HEK293 (cell line): ENCODE measurements around the gene EFEMP1.
A peak's percentile ranks its signal among the peaks of the same experiment; 100 is the strongest.

Experiments
- CTCF ChIA-PET: fragments of 350-600 bp; formaldehyde crosslinking; extraction: SDS; loops from one replicate; lab custom pipeline; 2021; ENCODE audit warnings: antibody characterized with exemption; lab: Yijun Ruan, JAX
- POLR2A ChIA-PET: fragments of 300-600 bp; formaldehyde crosslinking; extraction: SDS; loops from one replicate; lab custom pipeline; 2020; ENCODE audit warnings: antibody characterized with exemption, inconsistent platforms; lab: Yijun Ruan, JAX
- H3K27ac ChIP-seq: fragments of 200-500 bp; sonication (Bioruptor generic); 2 replicates; pipeline ENCODE4 v1.5.1; 2014; ENCODE audit warnings: low read depth, low read length, control low read depth, inconsistent platforms; ENCODE audit errors: extremely low read depth
- H3K36me3 ChIP-seq, 2 experiments: fragments of 200-500 bp in 1 of 2; sonication (Bioruptor generic) in 1 of 2; 1 replicate in 1 of 2; 2 replicates in 1 of 2; pipeline ENCODE4 v1.5.1; 2014 to 2017; ENCODE audit warnings: inconsistent platforms in 2 of 2, low read length in 2 of 2; ENCODE audit not compliant: control insufficient read depth in 2 of 2, insufficient read depth in 1 of 2
- H3K4me1 ChIP-seq: fragments of 200-500 bp; sonication (Bioruptor generic); 2 replicates; pipeline ENCODE4 v1.5.1; 2014; ENCODE audit warnings: mild to moderate bottlenecking, low read length, inconsistent platforms; ENCODE audit not compliant: control insufficient read depth, insufficient read depth
- H3K4me3 ChIP-seq: 2 replicates; pipeline ENCODE4 v1.5.1; 2011; ENCODE audit warnings: low read depth, mild to moderate bottlenecking, control low read depth, low read length, moderate library complexity
- H3K9me3 ChIP-seq: fragments of 200-500 bp; sonication (Bioruptor generic); 2 replicates; pipeline ENCODE4 v1.5.1; 2014; ENCODE audit warnings: low read depth, low read length, inconsistent platforms; ENCODE audit not compliant: control insufficient read depth, insufficient read depth
- ATF2 ChIP-seq: fragments of 450-650 bp; formaldehyde crosslinking; IDR thresholded peaks from 2 replicates; pipeline ENCODE4 v1.5.1; 2016; ENCODE audit warnings: missing biosample characterization, missing genetic modification characterization, low read depth
- BCL11B ChIP-seq: fragments of 450-650 bp; formaldehyde crosslinking; IDR thresholded peaks from 2 replicates; pipeline ENCODE4 v1.5.1; 2016; ENCODE audit warnings: low read depth, missing biosample characterization, missing genetic modification characterization
- FEZF1 ChIP-seq: fragments of 450-650 bp; formaldehyde crosslinking; IDR thresholded peaks from 2 replicates; pipeline ENCODE4 v1.5.1; 2016; ENCODE audit warnings: missing biosample characterization, missing genetic modification characterization
- HOXC10 ChIP-seq: sonication (generic); formaldehyde crosslinking; IDR thresholded peaks from 2 replicates; pipeline ENCODE4 v1.8.1; 2023; ENCODE audit warnings: mild to moderate bottlenecking, missing genetic modification reagents
- KLF7 ChIP-seq: fragments of 450-650 bp; formaldehyde crosslinking; IDR thresholded peaks from 2 replicates; pipeline ENCODE4 v1.5.1; 2016; ENCODE audit warnings: missing biosample characterization, missing genetic modification characterization, borderline replicate concordance
- KLF8 ChIP-seq: fragments of 450-650 bp; formaldehyde crosslinking; IDR thresholded peaks from 2 replicates; pipeline ENCODE4 v1.5.1; 2016; ENCODE audit warnings: missing biosample characterization, missing genetic modification characterization
- SP3 ChIP-seq: fragments of 450-650 bp; formaldehyde crosslinking; IDR thresholded peaks from 2 replicates; pipeline ENCODE4 v1.5.1; 2016; ENCODE audit warnings: missing biosample characterization, missing genetic modification characterization
- YY1 ChIP-seq: fragments of 450-650 bp; formaldehyde crosslinking; IDR thresholded peaks from 2 replicates; pipeline ENCODE4 v1.5.1; 2018; ENCODE audit warnings: missing biosample characterization, missing genetic modification characterization
- ZBTB17 ChIP-seq: fragments of 450-650 bp; formaldehyde crosslinking; IDR thresholded peaks from 2 replicates; pipeline ENCODE4 v1.5.1; 2016; ENCODE audit warnings: missing biosample characterization, missing genetic modification characterization
- ZBTB20 ChIP-seq: fragments of 450-650 bp; formaldehyde crosslinking; IDR thresholded peaks from 2 replicates; pipeline ENCODE4 v1.5.1; 2016; ENCODE audit warnings: missing biosample characterization, missing genetic modification characterization
- ZBTB49 ChIP-seq: fragments of 450-650 bp; formaldehyde crosslinking; IDR thresholded peaks from 2 replicates; pipeline ENCODE4 v1.5.1; 2016; ENCODE audit warnings: missing biosample characterization, missing genetic modification characterization, low read depth
- ZBTB8A ChIP-seq: fragments of 450-650 bp; formaldehyde crosslinking; IDR thresholded peaks from 2 replicates; pipeline ENCODE4 v1.5.1; 2016; ENCODE audit warnings: missing biosample characterization, missing genetic modification characterization
- ZFP3 ChIP-seq: fragments of 450-650 bp; formaldehyde crosslinking; IDR thresholded peaks from 2 replicates; pipeline ENCODE4 v1.5.1; 2016; ENCODE audit warnings: low read depth, missing biosample characterization, missing genetic modification characterization
- ZNF112 ChIP-seq: fragments of 450-650 bp; formaldehyde crosslinking; IDR thresholded peaks from 2 replicates; pipeline ENCODE4 v1.5.0; 2017; ENCODE audit warnings: missing biosample characterization, missing genetic modification characterization
- ZNF121 ChIP-seq: fragments of 450-650 bp; formaldehyde crosslinking; IDR thresholded peaks from 2 replicates; pipeline ENCODE4 v1.5.1; 2016; ENCODE audit warnings: missing biosample characterization, missing genetic modification characterization
- ZNF146 ChIP-seq: fragments of 450-650 bp; formaldehyde crosslinking; IDR thresholded peaks from 2 replicates; pipeline ENCODE4 v1.5.1; 2016; ENCODE audit warnings: missing biosample characterization, missing genetic modification characterization
- ZNF155 ChIP-seq: fragments of 450-650 bp; formaldehyde crosslinking; IDR thresholded peaks from 2 replicates; pipeline ENCODE4 v1.5.1; 2016; ENCODE audit warnings: missing biosample characterization, missing genetic modification characterization
- ZNF211 ChIP-seq: fragments of 450-650 bp; formaldehyde crosslinking; IDR thresholded peaks from 2 replicates; pipeline ENCODE4 v1.5.1; 2016; ENCODE audit warnings: low read depth, missing biosample characterization, missing genetic modification characterization
- ZNF248 ChIP-seq: fragments of 450-650 bp; formaldehyde crosslinking; IDR thresholded peaks from 2 replicates; pipeline ENCODE4 v1.5.1; 2017; ENCODE audit warnings: missing biosample characterization, missing genetic modification characterization
- ZNF302 ChIP-seq: fragments of 450-650 bp; formaldehyde crosslinking; IDR thresholded peaks from 2 replicates; pipeline ENCODE4 v1.5.1; 2016; ENCODE audit warnings: missing biosample characterization, missing genetic modification characterization, low read depth
- ZNF311 ChIP-seq: fragments of 450-650 bp; formaldehyde crosslinking; IDR thresholded peaks from 2 replicates; pipeline ENCODE4 v1.5.1; 2017; ENCODE audit warnings: missing biosample characterization, missing genetic modification characterization, borderline replicate concordance
- ZNF350 ChIP-seq: fragments of 450-650 bp; formaldehyde crosslinking; IDR thresholded peaks from 2 replicates; pipeline ENCODE4 v1.5.0; 2017; ENCODE audit warnings: missing biosample characterization, mild to moderate bottlenecking, missing genetic modification characterization
- ZNF404 ChIP-seq: fragments of 450-650 bp; formaldehyde crosslinking; IDR thresholded peaks from 2 replicates; pipeline ENCODE4 v1.5.1; 2017; ENCODE audit warnings: missing biosample characterization, missing genetic modification characterization
- ZNF423 ChIP-seq: fragments of 450-650 bp; formaldehyde crosslinking; IDR thresholded peaks from 2 replicates; pipeline ENCODE4 v1.5.1; 2016; ENCODE audit warnings: missing biosample characterization, missing genetic modification characterization
- ZNF473 ChIP-seq: fragments of 450-650 bp; formaldehyde crosslinking; IDR thresholded peaks from 2 replicates; pipeline ENCODE4 v1.5.1; 2017; ENCODE audit warnings: missing biosample characterization, missing genetic modification characterization
- ZNF521 ChIP-seq: fragments of 450-650 bp; formaldehyde crosslinking; IDR thresholded peaks from 2 replicates; pipeline ENCODE4 v1.5.1; 2017; ENCODE audit warnings: missing biosample characterization, mild to moderate bottlenecking, missing genetic modification characterization
- ZNF530 ChIP-seq: fragments of 450-650 bp; formaldehyde crosslinking; IDR thresholded peaks from 2 replicates; pipeline ENCODE4 v1.5.1; 2016; ENCODE audit warnings: low read depth, missing biosample characterization, missing genetic modification characterization
- ZNF544 ChIP-seq: fragments of 450-650 bp; formaldehyde crosslinking; IDR thresholded peaks from 2 replicates; pipeline ENCODE4 v1.5.0; 2017; ENCODE audit warnings: missing biosample characterization, missing genetic modification characterization
- ZNF629 ChIP-seq: fragments of 450-650 bp; formaldehyde crosslinking; IDR thresholded peaks from 2 replicates; pipeline ENCODE4 v1.5.1; 2017; ENCODE audit warnings: missing biosample characterization, missing genetic modification characterization
- ZNF639 ChIP-seq: fragments of 450-650 bp; formaldehyde crosslinking; IDR thresholded peaks from 2 replicates; pipeline ENCODE4 v1.5.1; 2016; ENCODE audit warnings: missing biosample characterization, missing genetic modification characterization
- ZNF658 ChIP-seq: fragments of 450-650 bp; formaldehyde crosslinking; IDR thresholded peaks from 2 replicates; pipeline ENCODE4; 2016; ENCODE audit warnings: missing biosample characterization, missing genetic modification characterization
- ZNF701 ChIP-seq: fragments of 450-650 bp; formaldehyde crosslinking; IDR thresholded peaks from 2 replicates; pipeline ENCODE4 v1.5.1; 2016; ENCODE audit warnings: missing biosample characterization, missing genetic modification characterization
- ZNF707 ChIP-seq: fragments of 450-650 bp; formaldehyde crosslinking; IDR thresholded peaks from 2 replicates; pipeline ENCODE4 v1.5.1; 2016; ENCODE audit warnings: missing biosample characterization, missing genetic modification characterization
- ZNF837 ChIP-seq: fragments of 450-650 bp; formaldehyde crosslinking; IDR thresholded peaks from 2 replicates; pipeline ENCODE4 v1.5.1; 2016; ENCODE audit warnings: missing biosample characterization, missing genetic modification characterization
- ZNF843 ChIP-seq: fragments of 450-650 bp; formaldehyde crosslinking; IDR thresholded peaks from 2 replicates; pipeline ENCODE4 v1.5.1; 2016; ENCODE audit warnings: missing biosample characterization, missing genetic modification characterization
- ZSCAN4 ChIP-seq: fragments of 450-650 bp; formaldehyde crosslinking; IDR thresholded peaks from 2 replicates; pipeline ENCODE4 v1.5.1; 2017; ENCODE audit warnings: missing biosample characterization, missing genetic modification characterization

Gene EFEMP1

GRCh38 chr2:55923982-55924321 lies 370 bp upstream of the EFEMP1 start (continued):
- TF ChIP-seq ZNF473 (tag by site-specific recombination) (no peak), ZNF658 (tag by site-specific recombination) (no peak), ZNF530 (tag by site-specific recombination) (no peak), ZNF112 (tag by site-specific recombination) (no peak), ZNF121 (tag by site-specific recombination) (no peak), ZNF701 (tag by site-specific recombination) (no peak), ZNF211 (tag by site-specific recombination) (no peak), ZNF248 (no peak), ZNF311 (tag by site-specific recombination) (no peak), ZFP3 (tag by site-specific recombination) (no peak), ZBTB17 (tag by site-specific recombination) (no peak; the same call in 1 of the 2 replicates), ZNF146 (tag by site-specific recombination) (no peak), ZNF302 (tag by site-specific recombination) (no peak), ZNF404 (tag by site-specific recombination) (no peak), ZNF837 (tag by site-specific recombination) (no peak), ZBTB20 (tag by site-specific recombination) (no peak), BCL11B (tag by site-specific recombination) (no peak), FEZF1 (no peak), ZNF521 (tag by site-specific recombination) (no peak), ZSCAN4 (tag by site-specific recombination) (no peak), SP3 (tag by site-specific recombination) (peak; percentile 5; the same call in 1 of the 2 replicates), KLF8 (no peak), ZNF629 (tag by site-specific recombination) (no peak), ZBTB49 (tag by site-specific recombination) (no peak), ZNF423 (tag by site-specific recombination) (no peak), ZNF544 (tag by site-specific recombination) (no peak), ZNF350 (no peak)

- ChIA-PET POLR2A (interaction anchor here (1.6 kb wide), 1 partner anchor 84 kb away, joined by 4 read pairs; no protein-coding TSS in a partner anchor), CTCF (interaction anchor here (0.6 to 1.1 kb wide), 4 partner anchors 26 to 398 kb away, joined by 3 read pairs; no protein-coding TSS in a partner anchor)
- Histone ChIP-seq H3K27ac (no peak overlapping the region), H3K9me3 (no peaks in the 10 kb centered on the region), H3K36me3 (no peaks in the 10 kb centered on the region), H3K4me1 (peaks cover 3% of the 10 kb centered on the region; the same call in 1 of the 2 replicates), H3K4me3 (no peak overlapping the region)
- no peak for TF ChIP-seq YY1 (tag by site-specific recombination)
- no peak for TF ChIP-seq ZBTB8A (tag by site-specific recombination)
- no peak for TF ChIP-seq KLF7 (tag by site-specific recombination)
- no peak for TF ChIP-seq ZNF211 (tag by site-specific recombination)
- TF ChIP-seq ZNF639 (tag by site-specific recombination), result no peak
- no peak for TF ChIP-seq ZNF155 (tag by site-specific recombination)
- TF ChIP-seq HOXC10, result no peak
- TF ChIP-seq ZNF843 (tag by site-specific recombination), result no peak
- TF ChIP-seq ATF2 (tag by site-specific recombination), result no peak
- no peak for TF ChIP-seq ZNF707
- TF ChIP-seq ZNF423 (tag by site-specific recombination), result no peak
Measured at GRCh38 chr2:55922291-55922907, 1.2 kb downstream of the EFEMP1 start.
